ENCODE results near the gene MAPKAPK3. TPM values are rescaled to one million over a fixed set of nuclear protein-coding genes. Genes with fewer than 3 reads are reported as not detected.
"Not testable (repeated sequence)": the region's sequence is repeated elsewhere in the genome, so short reads cannot be mapped to it uniquely, and the experiment has no call there.

The MAPKAPK3 gene
- total and polyA plus RNA-seq, 2 donors from 2014 or later: 68.0 to 75.8 TPM

DNA sequence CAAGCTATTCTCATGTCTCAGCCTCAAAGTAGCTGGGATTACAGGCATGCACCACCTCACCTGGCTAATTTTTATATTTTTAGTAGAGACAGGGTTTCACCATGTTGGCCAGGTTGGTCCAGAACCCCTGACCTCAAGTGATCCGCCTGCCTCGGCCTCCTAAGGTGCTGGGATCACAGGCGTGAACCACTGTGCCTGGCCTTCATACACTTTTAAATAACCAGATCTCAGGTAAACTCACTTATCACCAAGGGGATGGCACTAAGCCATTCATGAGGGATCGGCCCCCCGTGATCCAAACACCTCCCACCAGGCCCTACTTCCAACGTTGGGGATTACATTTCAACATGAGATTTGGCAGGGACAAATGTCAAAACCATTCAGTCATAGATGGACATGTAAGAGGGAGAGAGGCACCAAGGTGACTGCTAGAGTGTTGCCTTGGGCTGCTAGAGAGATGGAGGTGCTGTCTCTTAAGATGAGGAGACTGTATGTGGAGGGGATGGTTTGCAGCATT is 44.4 kb downstream of the MAPKAPK3 start:
- FAIRE-seq: no peak
- TF ChIP-seq, protein P1, sequence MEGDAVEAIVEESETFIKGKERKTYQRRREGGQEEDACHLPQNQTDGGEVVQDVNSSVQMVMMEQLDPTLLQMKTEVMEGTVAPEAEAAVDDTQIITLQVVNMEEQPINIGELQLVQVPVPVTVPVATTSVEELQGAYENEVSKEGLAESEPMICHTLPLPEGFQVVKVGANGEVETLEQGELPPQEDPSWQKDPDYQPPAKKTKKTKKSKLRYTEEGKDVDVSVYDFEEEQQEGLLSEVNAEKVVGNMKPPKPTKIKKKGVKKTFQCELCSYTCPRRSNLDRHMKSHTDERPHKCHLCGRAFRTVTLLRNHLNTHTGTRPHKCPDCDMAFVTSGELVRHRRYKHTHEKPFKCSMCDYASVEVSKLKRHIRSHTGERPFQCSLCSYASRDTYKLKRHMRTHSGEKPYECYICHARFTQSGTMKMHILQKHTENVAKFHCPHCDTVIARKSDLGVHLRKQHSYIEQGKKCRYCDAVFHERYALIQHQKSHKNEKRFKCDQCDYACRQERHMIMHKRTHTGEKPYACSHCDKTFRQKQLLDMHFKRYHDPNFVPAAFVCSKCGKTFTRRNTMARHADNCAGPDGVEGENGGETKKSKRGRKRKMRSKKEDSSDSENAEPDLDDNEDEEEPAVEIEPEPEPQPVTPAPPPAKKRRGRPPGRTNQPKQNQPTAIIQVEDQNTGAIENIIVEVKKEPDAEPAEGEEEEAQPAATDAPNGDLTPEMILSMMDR (IDR thresholded peaks at IDR 0.05; ENCODE audit: borderline replicate concordance, extremely low read depth, insufficient read depth): no peak

DNA sequence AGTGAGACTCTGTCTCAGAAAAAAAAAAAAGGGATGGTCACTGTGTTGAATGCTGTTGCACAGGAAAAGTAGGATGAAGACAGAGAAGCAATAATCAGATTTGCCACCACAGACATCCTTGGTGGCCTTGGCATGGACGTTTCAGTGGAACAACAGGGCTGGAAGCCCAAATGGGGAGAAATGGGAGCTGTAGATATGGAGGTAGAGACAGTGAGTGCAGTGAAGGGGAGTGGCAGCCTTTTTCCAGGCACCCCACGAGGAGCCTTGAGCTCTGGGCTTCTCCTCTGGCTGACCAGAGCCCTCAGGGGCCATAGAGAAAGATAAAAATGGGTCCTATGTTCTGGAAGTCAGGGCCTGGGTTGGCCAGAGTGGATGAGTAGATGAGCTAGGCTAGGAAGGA is 45.5 kb downstream of the MAPKAPK3 start:
- intact Hi-C loops (cut with DNase I): no loop called here
- TF ChIP-seq, protein P1 (IDR thresholded peaks at IDR 0.05; ENCODE audit: borderline replicate concordance, extremely low read depth, insufficient read depth): no peak
- no peaks in the 10 kb centered on the region for H3K36me3 ChIP-seq (ENCODE audit: control insufficient read depth in 2 of 3, insufficient read depth in 3 of 3, low read length in 3 of 3)
- no peak overlapping the region for H3K9ac ChIP-seq (ENCODE audit: low read length in 3 of 3)
- H3K27ac ChIP-seq (ENCODE audit: low read depth in 2 of 2, low read length in 2 of 2): no peak overlapping the region
- DNase-seq (peak in 1 of 5 donors; percentile 4), FAIRE-seq (no peak)
- no peak overlapping the region for H3K4me3 ChIP-seq (ENCODE audit: low read length in 3 of 3)
- H3K9me3 ChIP-seq (ENCODE audit: control insufficient read depth in 2 of 3, insufficient read depth in 1 of 3, low read length in 3 of 3): no peaks in the 10 kb centered on the region
- peaks cover 0 to 3% (median 0%) of the 10 kb centered on the region in 3 donors for H3K4me1 ChIP-seq (ENCODE audit: control insufficient read depth in 2 of 3, insufficient read depth in 2 of 3, low read depth in 1 of 3, low read length in 3 of 3)
- no peaks in the 10 kb centered on the region for H3K27me3 ChIP-seq (ENCODE audit: control insufficient read depth, insufficient read depth, low read length)

More for the DNA sequence above, 44.4 kb downstream of the MAPKAPK3 start:
- Histone ChIP-seq H3K9ac (ENCODE audit: low read length in 3 of 3) (no peak overlapping the region), H3K27me3 (ENCODE audit: control insufficient read depth, insufficient read depth, low read length) (no peaks in the 10 kb centered on the region), H3K4me3 (ENCODE audit: low read length in 3 of 3) (no peak overlapping the region), H3K27ac (ENCODE audit: low read depth in 2 of 2, low read length in 2 of 2) (no peak overlapping the region), H3K9me3 (ENCODE audit: control insufficient read depth in 2 of 3, insufficient read depth in 1 of 3, low read length in 3 of 3) (no peaks in the 10 kb centered on the region), H3K4me1 (ENCODE audit: control insufficient read depth in 2 of 3, insufficient read depth in 2 of 3, low read depth in 1 of 3, low read length in 3 of 3) (peaks cover 0 to 3% (median 0%) of the 10 kb centered on the region in 3 donors), H3K36me3 (ENCODE audit: control insufficient read depth in 2 of 3, insufficient read depth in 3 of 3, low read length in 3 of 3) (no peaks in the 10 kb centered on the region)
- DNase-seq: peak in 1 of 5 donors; percentile 6
- intact Hi-C loops (cut with DNase I): no loop called here

DNA sequence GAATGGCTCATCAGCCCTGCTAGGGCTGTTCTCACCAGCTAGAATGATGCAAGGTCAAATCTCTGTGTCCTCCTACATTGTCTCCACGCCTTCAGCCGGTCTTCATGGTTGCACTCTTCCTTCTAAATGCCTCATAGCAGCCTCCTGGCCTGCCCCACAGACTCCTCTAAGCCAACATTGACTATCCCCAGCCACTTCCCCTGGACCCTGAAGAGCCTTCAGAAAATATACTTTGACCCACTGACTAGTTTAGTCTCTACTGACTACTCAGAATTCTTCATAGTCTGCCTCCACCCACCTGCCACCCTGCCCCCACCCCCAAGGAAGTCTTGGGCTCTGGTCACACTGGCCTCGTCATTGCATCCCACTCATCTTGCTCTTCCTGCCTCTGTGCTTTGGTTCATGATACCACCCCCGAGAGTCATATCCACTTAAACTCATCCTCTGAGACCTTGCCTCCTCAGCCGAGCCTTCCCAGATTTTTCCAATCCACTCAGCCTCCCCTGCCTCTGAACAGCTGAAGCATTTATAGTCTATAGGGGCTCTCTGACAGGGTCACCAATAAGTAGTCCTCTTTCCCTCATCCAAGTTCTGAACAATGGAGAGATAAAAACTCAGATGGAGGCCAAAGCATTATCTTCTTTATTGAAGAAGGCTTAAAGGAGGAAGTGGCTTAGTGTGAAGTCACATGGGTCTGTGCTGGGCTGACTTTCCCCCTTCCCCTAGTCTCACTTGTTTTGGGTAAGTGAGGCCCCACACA is 48.3 kb downstream of the MAPKAPK3 start:
- peaks cover 0 to 3% (median 0%) of the 10 kb centered on the region in 3 donors for H3K4me1 ChIP-seq (ENCODE audit: control insufficient read depth in 2 of 3, insufficient read depth in 2 of 3, low read depth in 1 of 3, low read length in 3 of 3)
- DNase-seq: no peak
- H3K9me3 ChIP-seq (ENCODE audit: control insufficient read depth in 2 of 3, insufficient read depth in 1 of 3, low read length in 3 of 3): no peaks in the 10 kb centered on the region
- no peak overlapping the region for H3K27ac ChIP-seq (ENCODE audit: low read depth in 2 of 2, low read length in 2 of 2)
- no peak overlapping the region for H3K4me3 ChIP-seq (ENCODE audit: low read length in 3 of 3)
- FAIRE-seq: no peak
- H3K36me3 ChIP-seq (ENCODE audit: control insufficient read depth in 2 of 3, insufficient read depth in 3 of 3, low read length in 3 of 3): no peaks in the 10 kb centered on the region
- TF ChIP-seq, protein P1 (IDR thresholded peaks at IDR 0.05; ENCODE audit: borderline replicate concordance, extremely low read depth, insufficient read depth): no peak
- intact Hi-C loops (cut with DNase I): no loop called here
- H3K9ac ChIP-seq (ENCODE audit: low read length in 3 of 3): no peak overlapping the region
- H3K27me3 ChIP-seq (ENCODE audit: control insufficient read depth, insufficient read depth, low read length): no peaks in the 10 kb centered on the region

DNA sequence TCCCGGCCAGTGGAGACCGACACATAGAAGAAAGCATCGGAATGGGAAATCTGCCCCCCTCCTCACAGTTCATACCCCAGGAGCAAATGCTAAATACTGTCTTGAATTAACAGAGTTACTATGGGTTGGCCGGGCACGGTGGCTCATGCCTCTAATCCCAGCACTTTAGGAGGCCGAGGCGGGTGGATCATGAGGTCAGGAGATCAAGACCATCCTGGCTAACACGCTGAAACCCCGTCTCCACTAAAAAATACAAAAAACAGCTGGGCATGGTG is 48.8 kb downstream of the MAPKAPK3 start:
- intact Hi-C loops (cut with DNase I); H3K9ac ChIP-seq (ENCODE audit: low read length in 3 of 3); H3K9me3 ChIP-seq (ENCODE audit: control insufficient read depth in 2 of 3, insufficient read depth in 1 of 3, low read length in 3 of 3); H3K36me3 ChIP-seq (ENCODE audit: control insufficient read depth in 2 of 3, insufficient read depth in 3 of 3, low read length in 3 of 3); DNase-seq; H3K27me3 ChIP-seq (ENCODE audit: control insufficient read depth, insufficient read depth, low read length); H3K4me1 ChIP-seq (ENCODE audit: control insufficient read depth in 2 of 3, insufficient read depth in 2 of 3, low read depth in 1 of 3, low read length in 3 of 3); FAIRE-seq; H3K4me3 ChIP-seq (ENCODE audit: low read length in 3 of 3); H3K27ac ChIP-seq (ENCODE audit: low read depth in 2 of 2, low read length in 2 of 2): not testable (repeated sequence)

Data from kidney (tissue), 14 donors.